ENCODE data around the gene DSCAM. TPM values are rescaled to one million over a fixed set of nuclear protein-coding genes. Genes with fewer than 3 reads are reported as not detected.
"Not testable (repeated sequence)": the region's sequence is repeated elsewhere in the genome, so short reads cannot be mapped to it uniquely, and the experiment has no call there.

The DSCAM gene
- total RNA-seq (2014; rRNA removed; shearing (Covaris generic); ENCODE audit: low replicate concordance) = not detected in 2 replicates

GRCh38 chr21:40846587-40847411, at the start of gene DSCAM:
Gene DSCAM, minus strand, starts transcription at chr21:40847158. Its CDS starts 497 bp downstream, at chr21:40846661.
- in situ Hi-C loops (cut with HindIII; ENCODE audit: low pct_unique_long_range_greater_than_20kb, low sequenced_read_pairs) = no loop called here
- DNase-seq (ENCODE audit: low read depth) = no peak

- DNase-seq (ENCODE audit: low read depth); in situ Hi-C loops (cut with HindIII; ENCODE audit: low pct_unique_long_range_greater_than_20kb, low sequenced_read_pairs): not testable (repeated sequence)
Measured at GRCh38 chr21:40895697-40896096, 48.7 kb upstream of the DSCAM start.

GRCh38 chr21:40886931-40887330, 40.0 kb upstream of the DSCAM start:
- no peak for DNase-seq (ENCODE audit: low read depth)
- in situ Hi-C loops (cut with HindIII; ENCODE audit: low pct_unique_long_range_greater_than_20kb, low sequenced_read_pairs) = no loop called here

- in situ Hi-C loops (cut with HindIII; ENCODE audit: low pct_unique_long_range_greater_than_20kb, low sequenced_read_pairs) = no loop called here
- DNase-seq (ENCODE audit: low read depth) = no peak
Measured at GRCh38 chr21:40886006-40886405, 39.0 kb upstream of the DSCAM start.

- in situ Hi-C loops (cut with HindIII; ENCODE audit: low pct_unique_long_range_greater_than_20kb, low sequenced_read_pairs) = no loop called here
- DNase-seq (ENCODE audit: low read depth) = no peak
Measured at GRCh38 chr21:40882192-40882915, 35.4 kb upstream of the DSCAM start.

GRCh38 chr21:40881767-40882166, 34.8 kb upstream of the DSCAM start:
- in situ Hi-C loops (cut with HindIII; ENCODE audit: low pct_unique_long_range_greater_than_20kb, low sequenced_read_pairs) = no loop called here

GRCh38 chr21:40871099-40871498, 24.1 kb upstream of the DSCAM start:
- in situ Hi-C loops (cut with HindIII; ENCODE audit: low pct_unique_long_range_greater_than_20kb, low sequenced_read_pairs) = no loop called here
- DNase-seq (ENCODE audit: low read depth) = no peak

More at GRCh38 chr21:40881767-40882166, 34.8 kb upstream of the DSCAM start:
- DNase-seq (ENCODE audit: low read depth) = no peak

- in situ Hi-C loops (cut with HindIII; ENCODE audit: low pct_unique_long_range_greater_than_20kb, low sequenced_read_pairs) = no loop called here
- DNase-seq (ENCODE audit: low read depth) = no peak
Measured at GRCh38 chr21:40863839-40864238, 16.9 kb upstream of the DSCAM start.

GRCh38 chr21:40858517-40858916, 11.6 kb upstream of the DSCAM start:
- no peak for DNase-seq (ENCODE audit: low read depth)
- in situ Hi-C loops (cut with HindIII; ENCODE audit: low pct_unique_long_range_greater_than_20kb, low sequenced_read_pairs) = no loop called here

- in situ Hi-C loops (cut with HindIII; ENCODE audit: low pct_unique_long_range_greater_than_20kb, low sequenced_read_pairs) = no loop called here
- no peak for DNase-seq (ENCODE audit: low read depth)
Measured at GRCh38 chr21:40853956-40854688, 7.2 kb upstream of the DSCAM start.

GRCh38 chr21:40852563-40852962, 5.6 kb upstream of the DSCAM start:
- in situ Hi-C loops (cut with HindIII; ENCODE audit: low pct_unique_long_range_greater_than_20kb, low sequenced_read_pairs) = no loop called here
- DNase-seq (ENCODE audit: low read depth) = no peak

- in situ Hi-C loops (cut with HindIII; ENCODE audit: low pct_unique_long_range_greater_than_20kb, low sequenced_read_pairs) = no loop called here
Measured at GRCh38 chr21:40851749-40852148, 4.8 kb upstream of the DSCAM start.

GRCh38 chr21:40850071-40850470, 3.1 kb upstream of the DSCAM start:
- in situ Hi-C loops (cut with HindIII; ENCODE audit: low pct_unique_long_range_greater_than_20kb, low sequenced_read_pairs) = no loop called here

More at GRCh38 chr21:40851749-40852148, 4.8 kb upstream of the DSCAM start:
- no peak for DNase-seq (ENCODE audit: low read depth)

GRCh38 chr21:40847951-40848350, 993 bp upstream of the DSCAM start:
- DNase-seq (ENCODE audit: low read depth) = no peak
- in situ Hi-C loops (cut with HindIII; ENCODE audit: low pct_unique_long_range_greater_than_20kb, low sequenced_read_pairs) = no loop called here

More at GRCh38 chr21:40850071-40850470, 3.1 kb upstream of the DSCAM start:
- DNase-seq (ENCODE audit: low read depth) = no peak

- no peak for DNase-seq (ENCODE audit: low read depth)
- in situ Hi-C loops (cut with HindIII; ENCODE audit: low pct_unique_long_range_greater_than_20kb, low sequenced_read_pairs) = no loop called here
Measured at GRCh38 chr21:40846103-40846502, 855 bp downstream of the DSCAM start.

- in situ Hi-C loops (cut with HindIII; ENCODE audit: low pct_unique_long_range_greater_than_20kb, low sequenced_read_pairs) = no loop called here
- no peak for DNase-seq (ENCODE audit: low read depth)
Measured at GRCh38 chr21:40845441-40845995, 1.4 kb downstream of the DSCAM start.

GRCh38 chr21:40844935-40845334, 2.0 kb downstream of the DSCAM start:
- in situ Hi-C loops (cut with HindIII; ENCODE audit: low pct_unique_long_range_greater_than_20kb, low sequenced_read_pairs) = no loop called here
- DNase-seq (ENCODE audit: low read depth) = no peak

- in situ Hi-C loops (cut with HindIII; ENCODE audit: low pct_unique_long_range_greater_than_20kb, low sequenced_read_pairs) = no loop called here
- DNase-seq (ENCODE audit: low read depth) = no peak
Measured at GRCh38 chr21:40842197-40842552, 4.8 kb downstream of the DSCAM start.

All from Caki2 (cell line).